Breast epithelium (tissue), 4 donors: Measurements from ENCODE around the gene MPDU1. TPM values are rescaled to one million over a fixed set of nuclear protein-coding genes. Genes with fewer than 3 reads are reported as not detected.
"Not testable (repeated sequence)": the region's sequence is repeated elsewhere in the genome, so short reads cannot be mapped to it uniquely, and the experiment has no call there.

Source experiments
- DNase-seq, 2 donors: peaks; one replicate each; pipeline ENCODE4 v3.0.0-alpha.2; 2019; ENCODE audit warnings: low spot score in 2 of 2
- H3K27ac ChIP-seq, 2 donors: fragments of 200-600 bp; sonication (generic) in 1 of 2; one replicate each; pipeline ENCODE4 v1.5.1; 2016 to 2019; ENCODE audit warnings: mild to moderate bottlenecking in 1 of 2
- H3K27me3 ChIP-seq, 2 donors: fragments of 200-600 bp; sonication (generic) in 1 of 2; one replicate each; pipeline versions ENCODE4 v1.5.1 to v1.6.0; 2017 to 2019; ENCODE audit warnings: control low read depth in 1 of 2, mild to moderate bottlenecking in 1 of 2
- H3K36me3 ChIP-seq: fragments of 200-600 bp; one replicate; pipeline ENCODE4 v1.5.1; 2019
- H3K4me1 ChIP-seq, 2 donors: fragments of 200-600 bp; sonication (generic); one replicate each; pipeline ENCODE4 v1.5.1; 2016 to 2019; ENCODE audit warnings: control low read depth in 1 of 2
- H3K4me3 ChIP-seq, 3 donors: fragments of 200-600 bp; sonication (generic); 1 replicate in 2 of 3; 2 replicates in 1 of 3; pipeline ENCODE4 v1.5.1; 2016 to 2019; ENCODE audit warnings: mild to moderate bottlenecking in 3 of 3, moderate library complexity in 2 of 3
- H3K9me3 ChIP-seq, 2 donors: fragments of 200-600 bp; sonication (generic) in 1 of 2; one replicate each; pipeline ENCODE4 v1.5.1; 2016 to 2019; ENCODE audit warnings: control low read depth in 1 of 2
- POLR2A ChIP-seq: fragments of 450-650 bp; IDR thresholded peaks from one replicate; pipeline ENCODE4 v1.6.1; 2016; ENCODE audit warnings: antibody characterized with exemption, mild to moderate bottlenecking, moderate library complexity
- POLR2AphosphoS5 ChIP-seq, 3 donors: sonication (generic); formaldehyde crosslinking; IDR thresholded peaks; one replicate each; pipeline ENCODE4 v1.6.1; 2017; ENCODE audit warnings: antibody characterized with exemption in 3 of 3
- intact Hi-C: fragments of 100-400 bp; cut with DNase I; formaldehyde crosslinking; loops from one replicate; pipeline ENCODE4 v1.15.1; 2023; ENCODE audit warnings: low total_unique reads
- total RNA-seq, 3 donors: library from RNA; depleted of rRNA; stranded (reverse); fragments of >200 nt; gene quantifications; one replicate each; pipeline ENCODE4 v1.1.0, GENCODE V29; 2016
- TF ChIP-seq, protein P1 (sequence below), 3 donors: fragments of 450-650 bp; IDR thresholded peaks; one replicate each; pipeline ENCODE4 v1.5.1; 2016 to 2017; ENCODE audit warnings: antibody characterized with exemption in 3 of 3, mild to moderate bottlenecking in 3 of 3, moderate library complexity in 3 of 3

The MPDU1 gene
- total RNA-seq, 3 donors from 2014 or later = 66.6 to 140 (median 74.4) TPM

DNA sequence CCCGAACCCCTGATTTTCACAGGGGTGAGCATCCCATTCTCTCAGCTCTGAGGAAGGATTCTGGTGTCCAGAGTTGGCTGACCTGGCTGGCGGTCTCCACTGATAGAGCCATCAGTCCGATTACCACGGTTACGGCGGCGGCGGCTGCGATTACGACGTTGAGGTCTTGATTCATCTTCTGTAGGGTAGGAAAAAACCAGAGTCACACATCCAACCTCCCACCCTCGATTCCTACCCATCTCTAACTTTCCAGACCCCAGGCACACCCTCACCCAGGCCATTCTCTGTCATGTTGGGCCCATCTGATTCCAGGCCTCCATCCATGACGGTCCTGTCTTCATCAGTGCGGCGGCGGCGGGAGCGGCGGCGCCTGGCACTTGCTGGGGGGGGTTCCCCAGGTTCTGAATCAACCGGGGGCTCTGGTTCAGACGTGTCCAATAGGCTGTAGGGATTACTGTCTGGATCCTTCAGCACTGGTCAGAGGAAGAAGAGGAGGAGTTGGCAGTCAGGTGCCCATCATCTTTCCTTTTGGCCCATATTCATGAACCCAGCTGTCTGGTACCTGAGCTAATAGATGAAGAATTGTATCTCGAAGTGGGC lies 8.9 kb downstream of the MPDU1 start:
- H3K4me3 ChIP-seq = no peak overlapping the region
- intact Hi-C loops = no loop called here
- H3K36me3 ChIP-seq = peaks cover 12% of the 10 kb centered on the region
- DNase-seq = no peak
- TF ChIP-seq, protein P1, sequence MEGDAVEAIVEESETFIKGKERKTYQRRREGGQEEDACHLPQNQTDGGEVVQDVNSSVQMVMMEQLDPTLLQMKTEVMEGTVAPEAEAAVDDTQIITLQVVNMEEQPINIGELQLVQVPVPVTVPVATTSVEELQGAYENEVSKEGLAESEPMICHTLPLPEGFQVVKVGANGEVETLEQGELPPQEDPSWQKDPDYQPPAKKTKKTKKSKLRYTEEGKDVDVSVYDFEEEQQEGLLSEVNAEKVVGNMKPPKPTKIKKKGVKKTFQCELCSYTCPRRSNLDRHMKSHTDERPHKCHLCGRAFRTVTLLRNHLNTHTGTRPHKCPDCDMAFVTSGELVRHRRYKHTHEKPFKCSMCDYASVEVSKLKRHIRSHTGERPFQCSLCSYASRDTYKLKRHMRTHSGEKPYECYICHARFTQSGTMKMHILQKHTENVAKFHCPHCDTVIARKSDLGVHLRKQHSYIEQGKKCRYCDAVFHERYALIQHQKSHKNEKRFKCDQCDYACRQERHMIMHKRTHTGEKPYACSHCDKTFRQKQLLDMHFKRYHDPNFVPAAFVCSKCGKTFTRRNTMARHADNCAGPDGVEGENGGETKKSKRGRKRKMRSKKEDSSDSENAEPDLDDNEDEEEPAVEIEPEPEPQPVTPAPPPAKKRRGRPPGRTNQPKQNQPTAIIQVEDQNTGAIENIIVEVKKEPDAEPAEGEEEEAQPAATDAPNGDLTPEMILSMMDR (IDR thresholded peaks at IDR 0.05) = no peak
- TF ChIP-seq POLR2A (no peak), POLR2AphosphoS5 (IDR thresholded peaks at IDR 0.05) (no peak)
- no peaks in the 10 kb centered on the region for H3K27me3 ChIP-seq
- H3K4me1 ChIP-seq = peaks cover 2 to 6% of the 10 kb centered on the region in 2 donors
- H3K27ac ChIP-seq = no peak overlapping the region
- H3K9me3 ChIP-seq = no peaks in the 10 kb centered on the region

DNA sequence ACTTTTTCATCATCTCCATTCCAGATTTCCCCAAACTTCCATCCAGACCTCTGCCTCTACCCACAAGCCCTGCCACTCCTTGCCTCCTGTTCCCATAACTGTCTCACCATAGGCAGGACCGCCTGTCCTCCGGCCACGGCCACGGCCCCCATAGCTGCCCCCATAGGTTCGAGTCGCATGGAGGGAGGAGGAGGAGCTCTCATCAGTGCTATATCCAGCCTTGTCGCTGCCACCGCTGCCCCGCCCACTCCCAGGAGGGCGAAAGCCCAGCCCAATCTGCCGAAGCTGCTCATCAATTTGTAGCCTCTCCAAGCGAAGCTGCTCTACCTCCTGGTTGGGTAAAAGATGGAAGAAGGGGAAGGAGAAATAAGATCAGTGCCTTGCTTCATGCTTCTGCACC lies 9.6 kb downstream of the MPDU1 start:
- Histone ChIP-seq H3K4me1 (peaks cover 2 to 6% of the 10 kb centered on the region in 2 donors), H3K27me3 (no peaks in the 10 kb centered on the region), H3K9me3 (no peaks in the 10 kb centered on the region), H3K27ac (no peak overlapping the region), H3K36me3 (peaks cover 12% of the 10 kb centered on the region), H3K4me3 (no peak overlapping the region)
- intact Hi-C loops = no loop called here
- no peak for DNase-seq
- TF ChIP-seq, protein P1 (IDR thresholded peaks at IDR 0.05) = no peak
- no peak for TF ChIP-seq POLR2A
- TF ChIP-seq POLR2AphosphoS5 (IDR thresholded peaks at IDR 0.05) = no peak

DNA sequence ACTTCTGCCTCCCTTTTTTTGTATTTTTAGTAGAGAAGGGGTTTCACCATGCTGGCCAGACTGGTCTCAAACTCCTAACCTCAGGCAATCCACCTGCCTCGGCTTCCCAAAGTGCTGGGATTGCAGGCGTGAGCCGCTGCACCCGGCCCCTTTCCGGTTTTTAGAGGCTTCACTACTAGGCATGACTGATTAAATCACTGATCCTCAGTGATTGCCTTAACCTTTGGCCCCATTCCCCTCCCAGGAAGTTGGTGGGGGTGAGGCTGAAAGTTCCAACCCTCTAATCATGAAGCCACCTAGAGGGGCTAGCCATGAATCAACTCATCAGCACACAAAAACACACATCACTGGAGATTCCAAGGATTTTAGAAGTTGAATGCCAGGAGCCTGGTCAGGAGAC lies 13.9 kb downstream of the MPDU1 start:
- intact Hi-C loops, H3K27ac ChIP-seq, H3K4me3 ChIP-seq: not testable (repeated sequence)

DNA sequence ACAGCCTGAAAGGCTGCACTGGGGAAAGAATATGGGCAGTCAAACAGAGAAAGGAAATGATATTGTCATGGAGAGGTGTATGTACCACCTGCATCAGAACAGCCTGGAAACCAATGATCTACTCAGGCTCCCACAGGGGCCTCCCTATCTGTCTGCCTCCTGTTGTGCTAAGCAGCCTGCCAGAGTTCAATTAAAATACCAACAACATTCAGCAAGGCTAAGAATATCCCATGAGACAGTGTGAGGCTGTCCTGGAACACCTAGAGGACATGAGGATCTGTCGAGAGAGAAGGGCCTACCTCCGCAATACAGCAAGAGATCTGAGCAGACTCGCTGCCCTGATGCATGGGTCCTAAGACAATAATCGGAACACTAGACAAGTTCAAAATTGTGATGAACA lies 22.6 kb downstream of the MPDU1 start:
- Histone ChIP-seq H3K9me3 (no peaks in the 10 kb centered on the region), H3K27me3 (no peaks in the 10 kb centered on the region), H3K27ac (no peak overlapping the region), H3K4me3 (no peak overlapping the region), H3K4me1 (no peaks in the 10 kb centered on the region), H3K36me3 (no peaks in the 10 kb centered on the region)
- intact Hi-C loops = no loop called here
- DNase-seq = no peak
- TF ChIP-seq POLR2A (no peak), POLR2AphosphoS5 (IDR thresholded peaks at IDR 0.05) (no peak)

More for the DNA sequence above, 13.9 kb downstream of the MPDU1 start:
- not testable (repeated sequence) for H3K36me3 ChIP-seq, H3K27me3 ChIP-seq, H3K4me1 ChIP-seq, H3K9me3 ChIP-seq, DNase-seq

DNA sequence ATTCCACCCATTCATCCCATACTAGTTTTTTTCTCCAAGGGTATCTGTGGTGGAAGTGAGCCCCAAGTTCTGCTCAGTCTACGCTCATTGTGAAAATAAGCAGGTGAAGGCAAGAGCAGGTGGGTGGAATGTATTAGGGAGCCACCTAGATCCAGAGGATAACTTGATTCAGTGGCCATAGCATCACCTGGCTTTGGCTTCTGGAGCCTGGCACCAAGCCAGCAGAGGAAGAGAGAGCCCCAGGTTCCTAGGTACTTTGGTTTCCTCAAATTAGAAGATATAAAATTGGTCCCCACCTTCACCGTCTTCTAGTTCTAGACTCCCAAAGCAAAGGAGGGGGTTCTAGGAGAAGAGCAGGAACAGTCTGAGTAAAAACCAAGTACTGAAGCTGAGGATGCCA lies 27.0 kb downstream of the MPDU1 start:
- intact Hi-C loops = no loop called here
- Histone ChIP-seq H3K27ac (no peak overlapping the region), H3K4me3 (no peak overlapping the region), H3K4me1 (peaks cover 0 to 21% of the 10 kb centered on the region in 2 donors), H3K36me3 (no peaks in the 10 kb centered on the region), H3K27me3 (no peaks in the 10 kb centered on the region), H3K9me3 (no peaks in the 10 kb centered on the region)
- DNase-seq = no peak
- TF ChIP-seq POLR2A (no peak), POLR2AphosphoS5 (IDR thresholded peaks at IDR 0.05) (no peak)
- TF ChIP-seq, protein P1 (IDR thresholded peaks at IDR 0.05) = no peak

DNA sequence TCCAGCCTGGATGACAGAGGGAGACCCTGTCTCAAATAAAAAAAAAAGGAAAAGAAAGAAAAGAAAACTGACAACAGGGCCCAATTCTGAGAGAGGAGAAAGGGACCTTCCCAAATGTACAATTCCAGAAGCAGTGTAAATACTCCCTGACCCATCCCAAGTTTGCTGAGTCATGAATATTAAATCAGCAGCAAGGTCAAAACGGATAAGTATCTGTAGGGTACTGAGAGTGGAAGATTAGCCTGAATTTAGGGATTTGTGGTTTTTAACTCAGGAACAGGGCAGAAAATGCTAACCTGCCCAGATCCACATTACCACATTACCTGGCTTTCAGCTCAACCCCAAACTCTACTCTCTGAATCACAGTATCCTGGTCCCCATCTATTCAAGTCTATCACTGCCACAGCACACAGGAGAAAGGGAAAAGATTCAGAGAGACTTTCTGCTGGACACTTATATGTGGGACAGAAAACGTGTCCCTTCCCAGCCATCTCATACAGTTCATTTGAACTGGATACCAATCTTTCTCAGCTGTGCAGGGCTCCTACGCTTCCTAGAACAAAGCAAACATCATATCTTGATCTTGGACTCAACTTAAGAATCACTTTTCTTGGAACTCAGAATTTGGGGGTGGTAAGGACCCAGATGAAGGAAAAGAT lies 28.1 kb downstream of the MPDU1 start:
- Histone ChIP-seq H3K4me3 (no peak overlapping the region), H3K9me3 (no peaks in the 10 kb centered on the region), H3K27ac (no peak overlapping the region), H3K4me1 (peaks cover 0 to 21% of the 10 kb centered on the region in 2 donors), H3K27me3 (no peaks in the 10 kb centered on the region), H3K36me3 (no peaks in the 10 kb centered on the region)
- DNase-seq = no peak
- intact Hi-C loops = no loop called here
- no peak for TF ChIP-seq POLR2A
- TF ChIP-seq POLR2AphosphoS5 (IDR thresholded peaks at IDR 0.05) = no peak
- TF ChIP-seq, protein P1 (IDR thresholded peaks at IDR 0.05) = no peak
